Activated naive CD8-positive, alpha-beta T cell treated with anti-CD3 and anti-CD28 coated beads for 36 hours (primary cell): ENCODE measurements around the gene PRLH. TPM values are rescaled to one million over a fixed set of nuclear protein-coding genes. Genes with fewer than 3 reads are reported as not detected.

Experiments
- DNase-seq: peaks from one replicate; pipeline ENCODE4 v3.0.0; 2021
- H3K27ac Mint-ChIP-seq: one replicate; pipeline ENCODE4 v1.8.0; 2022; ENCODE audit warnings: mild to moderate bottlenecking, moderate library complexity, mixed read lengths
- H3K27me3 Mint-ChIP-seq: one replicate; pipeline ENCODE4 v1.8.0; 2022; ENCODE audit warnings: mild to moderate bottlenecking, mixed read lengths
- H3K36me3 Mint-ChIP-seq: one replicate; pipeline ENCODE4 v1.8.0; 2021; ENCODE audit warnings: mild to moderate bottlenecking, mixed read lengths
- H3K4me1 Mint-ChIP-seq: one replicate; pipeline ENCODE4 v1.8.0; 2021; ENCODE audit warnings: mixed read lengths
- H3K4me3 Mint-ChIP-seq: one replicate; pipeline ENCODE4 v1.8.0; 2022; ENCODE audit warnings: mild to moderate bottlenecking, moderate library complexity, mixed read lengths
- H3K9me3 Mint-ChIP-seq: one replicate; pipeline ENCODE4 v1.8.0; 2022; ENCODE audit warnings: mixed read lengths
- total RNA-seq, 2 experiments: library from RNA; stranded (reverse); gene quantifications; one replicate each; pipeline ENCODE4 v1.2.3, GENCODE V29; 2021

The PRLH gene
- not detected for total RNA-seq

DNA sequence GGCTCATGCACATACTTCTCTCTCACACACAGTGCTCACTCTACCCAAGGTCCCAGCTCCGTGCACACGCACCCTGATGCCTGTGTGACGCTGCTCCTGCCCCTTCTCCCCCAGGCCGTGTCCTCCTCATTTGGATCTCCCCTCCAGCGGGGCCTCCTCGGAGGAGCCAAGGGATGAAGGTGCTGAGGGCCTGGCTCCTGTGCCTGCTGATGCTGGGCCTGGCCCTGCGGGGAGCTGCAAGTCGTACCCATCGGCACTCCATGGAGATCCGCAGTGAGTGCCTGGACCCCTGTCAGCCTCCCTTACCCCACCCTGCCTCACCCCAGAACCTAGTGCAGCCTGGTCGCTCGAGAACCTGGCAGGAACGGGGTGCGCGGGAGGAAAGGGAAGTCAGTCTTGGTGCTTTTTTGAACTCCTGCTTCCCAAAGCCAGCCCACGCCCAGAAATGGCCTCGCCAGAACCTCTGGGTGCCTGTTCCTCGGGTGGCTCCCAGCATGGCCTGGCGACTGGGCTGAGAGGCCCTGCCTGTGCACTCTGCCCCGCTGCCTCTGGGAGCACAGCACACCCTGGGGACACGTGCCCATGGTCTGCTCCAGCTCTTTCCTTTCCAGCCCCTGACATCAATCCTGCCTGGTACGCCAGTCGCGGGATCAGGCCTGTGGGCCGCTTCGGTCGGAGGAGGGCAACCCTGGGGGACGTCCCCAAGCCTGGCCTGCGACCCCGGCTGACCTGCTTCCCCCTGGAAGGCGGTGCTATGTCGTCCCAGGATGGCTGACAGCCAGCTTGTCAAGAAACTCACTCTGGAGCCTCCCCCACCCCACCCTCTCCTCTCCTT lies at the start of gene PRLH:
Gene PRLH (plus strand): TSS at position 174 of the 835 bp plus-strand sequence. CDS start 0 bp downstream, at position 174.
- no peak for DNase-seq
- no peaks in the 10 kb centered on the region for H3K36me3 Mint-ChIP-seq
- H3K27me3 Mint-ChIP-seq = no peaks in the 10 kb centered on the region
- H3K9me3 Mint-ChIP-seq = no peaks in the 10 kb centered on the region
- H3K27ac Mint-ChIP-seq = no peak within 1 kb of the TSS
- H3K4me3 Mint-ChIP-seq = no peak within 1 kb of the TSS
- H3K4me1 Mint-ChIP-seq = no peaks in the 10 kb centered on the region

GRCh38 chr2:237517163-237517562 lies 49.2 kb upstream of the PRLH start:
- H3K9me3 Mint-ChIP-seq = no peaks in the 10 kb centered on the region
- no peak for DNase-seq
- H3K27ac Mint-ChIP-seq = no peak overlapping the region
- H3K4me1 Mint-ChIP-seq = no peaks in the 10 kb centered on the region
- H3K36me3 Mint-ChIP-seq = no peaks in the 10 kb centered on the region
- no peak overlapping the region for H3K4me3 Mint-ChIP-seq
- no peaks in the 10 kb centered on the region for H3K27me3 Mint-ChIP-seq

GRCh38 chr2:237517990-237518389 lies 48.4 kb upstream of the PRLH start:
- H3K9me3 Mint-ChIP-seq = no peaks in the 10 kb centered on the region
- H3K27ac Mint-ChIP-seq = no peak overlapping the region
- H3K27me3 Mint-ChIP-seq = no peaks in the 10 kb centered on the region
- no peaks in the 10 kb centered on the region for H3K36me3 Mint-ChIP-seq
- H3K4me3 Mint-ChIP-seq = no peak overlapping the region
- H3K4me1 Mint-ChIP-seq = no peaks in the 10 kb centered on the region
- no peak for DNase-seq

DNA sequence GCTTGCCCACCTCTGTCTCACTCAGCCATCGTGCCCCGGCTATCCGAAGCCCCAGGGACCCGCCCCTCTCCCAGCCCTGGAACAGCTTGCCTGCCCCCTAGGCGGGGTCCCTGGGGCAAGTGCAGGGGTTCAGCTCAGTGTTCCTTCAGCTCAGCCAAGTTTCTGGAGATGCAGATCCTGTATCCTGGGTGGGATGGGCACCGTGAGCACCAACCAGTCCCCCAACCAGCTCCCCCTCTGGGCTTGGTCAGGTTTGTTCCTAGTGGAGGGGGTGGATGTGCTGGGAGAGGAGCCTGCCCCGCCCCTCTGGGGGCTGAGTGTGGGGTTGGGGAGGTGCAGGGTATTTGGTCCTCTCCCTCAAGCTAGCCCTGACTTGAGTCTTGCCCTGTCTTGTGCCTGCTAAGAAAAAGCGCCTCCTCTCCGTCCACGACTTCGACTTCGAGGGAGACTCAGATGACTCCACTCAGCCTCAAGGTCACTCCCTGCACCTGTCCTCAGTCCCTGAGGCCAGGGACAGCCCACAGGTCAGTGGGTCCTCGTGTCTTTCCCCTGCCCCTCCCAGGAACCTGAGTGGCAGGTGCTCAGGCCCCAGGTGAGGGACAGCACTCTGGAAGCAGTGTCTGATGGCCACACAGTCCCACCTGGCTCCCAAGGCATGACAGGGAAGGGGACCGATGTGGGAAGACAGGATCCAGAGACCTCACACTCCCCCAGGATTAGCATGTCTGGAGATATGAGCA lies 46.7 kb upstream of the PRLH start:
- Mint-ChIP-seq H3K36me3 (no peaks in the 10 kb centered on the region), H3K27me3 (no peaks in the 10 kb centered on the region), H3K27ac (no peak overlapping the region), H3K4me1 (no peaks in the 10 kb centered on the region), H3K9me3 (no peaks in the 10 kb centered on the region), H3K4me3 (no peak overlapping the region)
- no peak for DNase-seq

DNA sequence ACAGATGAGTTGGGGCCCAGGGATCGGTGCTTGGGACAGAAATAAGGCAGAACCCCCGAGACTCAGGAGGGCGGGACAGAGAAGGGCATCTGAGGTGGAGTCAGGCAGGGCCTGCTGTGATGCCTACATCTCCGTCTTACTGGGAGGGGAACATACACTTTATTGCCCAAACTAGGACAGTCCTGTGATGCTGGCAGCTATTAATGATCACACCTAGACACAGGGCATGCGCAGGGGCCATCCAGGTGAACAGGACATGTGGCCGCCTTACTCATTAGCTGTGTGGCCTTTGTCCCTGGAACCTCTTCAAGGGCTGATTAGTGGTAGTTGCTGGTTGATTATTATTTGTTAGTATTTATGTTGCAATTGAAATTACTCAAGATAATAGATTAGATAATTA lies 46.1 kb upstream of the PRLH start:
- Mint-ChIP-seq H3K9me3 (no peaks in the 10 kb centered on the region), H3K36me3 (no peaks in the 10 kb centered on the region), H3K27me3 (no peaks in the 10 kb centered on the region), H3K27ac (no peak overlapping the region), H3K4me1 (no peaks in the 10 kb centered on the region), H3K4me3 (no peak overlapping the region)
- no peak for DNase-seq

GRCh38 chr2:237524631-237525030 lies 41.7 kb upstream of the PRLH start:
- Mint-ChIP-seq H3K27ac (no peak overlapping the region), H3K36me3 (no peaks in the 10 kb centered on the region), H3K27me3 (no peaks in the 10 kb centered on the region), H3K9me3 (no peaks in the 10 kb centered on the region), H3K4me1 (no peaks in the 10 kb centered on the region), H3K4me3 (no peak overlapping the region)
- no peak for DNase-seq

DNA sequence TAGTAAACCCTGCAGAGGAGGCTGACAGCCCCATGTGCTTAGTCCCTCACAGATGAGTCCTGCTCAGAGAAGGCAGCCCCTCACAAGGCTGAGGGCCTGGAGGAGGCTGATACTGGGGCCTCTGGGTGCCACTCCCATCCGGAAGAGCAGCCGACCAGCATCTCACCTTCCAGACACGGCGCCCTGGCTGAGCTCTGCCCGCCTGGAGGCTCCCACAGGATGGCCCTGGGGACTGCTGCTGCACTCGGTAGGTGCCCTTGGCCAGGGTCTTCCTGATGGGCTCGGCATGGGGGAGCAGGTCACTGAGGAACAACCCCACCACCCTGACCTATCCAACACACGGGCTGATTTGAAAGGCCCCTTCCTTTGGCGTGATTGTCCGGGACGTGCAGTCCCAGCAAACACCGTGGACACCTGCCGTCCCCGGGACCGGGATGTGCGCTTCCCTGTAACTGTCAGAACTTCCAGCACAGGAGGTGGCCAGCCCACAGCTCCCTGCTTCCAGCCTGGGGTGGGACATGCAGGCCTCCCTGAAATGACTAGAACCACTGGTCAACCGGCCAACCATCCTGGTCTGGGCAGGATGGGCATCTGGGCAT lies 40.7 kb upstream of the PRLH start:
- Mint-ChIP-seq H3K36me3 (no peaks in the 10 kb centered on the region), H3K4me1 (no peaks in the 10 kb centered on the region), H3K27ac (no peak overlapping the region), H3K4me3 (no peak overlapping the region), H3K27me3 (no peaks in the 10 kb centered on the region), H3K9me3 (no peaks in the 10 kb centered on the region)
- DNase-seq = no peak

GRCh38 chr2:237527233-237527632 lies 39.1 kb upstream of the PRLH start:
- H3K4me3 Mint-ChIP-seq = no peak overlapping the region

DNA sequence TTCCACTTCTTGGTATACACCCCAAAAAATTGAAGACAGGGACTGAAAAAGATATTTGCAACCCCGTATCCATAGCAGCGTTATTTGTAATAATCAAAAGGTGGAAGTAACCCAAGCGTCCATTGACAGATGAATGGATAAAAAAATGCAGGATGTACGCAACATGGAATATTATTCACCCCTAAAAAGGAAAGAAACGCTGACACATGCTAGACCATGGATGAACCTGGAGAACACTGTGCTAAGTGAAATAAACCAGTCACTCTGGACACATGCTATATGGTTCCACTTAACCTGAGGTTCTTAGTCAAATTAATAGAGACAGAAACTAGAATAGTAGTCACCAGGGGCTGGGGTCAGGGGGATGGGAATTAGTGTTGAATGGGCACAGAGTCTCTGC lies 38.6 kb upstream of the PRLH start:
- no peak overlapping the region for H3K27ac Mint-ChIP-seq
- DNase-seq = no peak
- no peaks in the 10 kb centered on the region for H3K9me3 Mint-ChIP-seq
- H3K27me3 Mint-ChIP-seq = no peaks in the 10 kb centered on the region
- H3K4me1 Mint-ChIP-seq = no peaks in the 10 kb centered on the region
- no peak overlapping the region for H3K4me3 Mint-ChIP-seq
- no peaks in the 10 kb centered on the region for H3K36me3 Mint-ChIP-seq

More at GRCh38 chr2:237527233-237527632, 39.1 kb upstream of the PRLH start:
- Mint-ChIP-seq H3K36me3 (no peaks in the 10 kb centered on the region), H3K4me1 (no peaks in the 10 kb centered on the region), H3K9me3 (no peaks in the 10 kb centered on the region), H3K27ac (no peak overlapping the region), H3K27me3 (no peaks in the 10 kb centered on the region)
- DNase-seq = no peak

GRCh38 chr2:237529452-237530402 lies 36.6 kb upstream of the PRLH start:
- no peaks in the 10 kb centered on the region for H3K9me3 Mint-ChIP-seq
- H3K27me3 Mint-ChIP-seq = no peaks in the 10 kb centered on the region
- no peak for DNase-seq
- H3K4me3 Mint-ChIP-seq = no peak overlapping the region
- H3K4me1 Mint-ChIP-seq = no peaks in the 10 kb centered on the region
- H3K27ac Mint-ChIP-seq = no peak overlapping the region
- H3K36me3 Mint-ChIP-seq = no peaks in the 10 kb centered on the region

- H3K27ac Mint-ChIP-seq = no peak overlapping the region
- no peak overlapping the region for H3K4me3 Mint-ChIP-seq
- no peak for DNase-seq
- no peaks in the 10 kb centered on the region for H3K27me3 Mint-ChIP-seq
- H3K9me3 Mint-ChIP-seq = no peaks in the 10 kb centered on the region
- H3K4me1 Mint-ChIP-seq = no peaks in the 10 kb centered on the region
- H3K36me3 Mint-ChIP-seq = no peaks in the 10 kb centered on the region
These were observed 35.6 kb upstream of the PRLH start for GRCh38 chr2:237530472-237531433.

DNA sequence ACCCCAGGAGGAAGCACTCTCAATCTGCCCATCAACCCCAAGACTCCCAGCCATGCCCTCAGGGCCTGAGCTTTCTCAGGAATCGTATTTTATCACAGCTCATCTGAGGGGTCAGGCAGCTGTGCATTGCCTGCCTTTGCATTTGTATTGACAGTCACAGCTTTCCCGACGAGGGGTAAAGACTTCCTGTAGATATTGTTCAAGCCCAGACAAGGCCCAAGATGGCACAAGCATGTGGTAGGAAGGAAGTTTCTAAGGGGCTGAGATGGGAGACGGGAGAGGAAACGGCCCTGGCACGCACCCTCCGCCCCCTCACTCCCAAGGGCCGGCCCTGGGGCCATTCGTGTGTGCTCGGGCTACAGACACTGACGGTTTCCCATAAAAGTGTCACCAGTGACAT lies 34.2 kb upstream of the PRLH start:
- H3K27me3 Mint-ChIP-seq = no peaks in the 10 kb centered on the region

DNA sequence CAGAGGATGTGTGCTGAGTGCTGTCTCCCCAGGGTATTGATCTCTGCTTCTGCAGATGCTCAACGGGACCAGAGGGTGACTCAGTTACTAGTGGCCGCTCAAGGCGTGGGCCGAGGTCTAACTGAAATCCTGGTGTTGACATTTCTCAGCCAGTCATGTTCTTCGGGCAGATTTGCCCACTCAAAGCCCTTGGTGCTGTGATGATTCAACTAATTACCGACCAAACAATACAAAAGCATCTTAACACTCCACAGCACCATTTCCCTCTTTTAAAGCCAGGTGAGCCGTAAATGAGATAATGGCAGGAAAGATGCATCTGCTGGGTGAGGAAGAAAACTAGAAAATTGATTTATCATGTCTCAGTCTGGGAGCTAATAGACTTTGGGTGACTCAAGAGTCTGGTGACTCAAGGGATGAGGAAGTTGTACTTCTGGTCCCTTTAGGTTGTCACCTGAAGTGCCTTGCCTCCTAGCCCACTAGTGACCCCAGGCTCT lies 32.7 kb upstream of the PRLH start:
- Mint-ChIP-seq H3K36me3 (no peaks in the 10 kb centered on the region), H3K4me1 (no peaks in the 10 kb centered on the region), H3K27ac (no peak overlapping the region), H3K27me3 (no peaks in the 10 kb centered on the region), H3K9me3 (no peaks in the 10 kb centered on the region), H3K4me3 (no peak overlapping the region)
- no peak for DNase-seq

More for the DNA sequence above, 34.2 kb upstream of the PRLH start:
- Mint-ChIP-seq H3K9me3 (no peaks in the 10 kb centered on the region), H3K4me3 (no peak overlapping the region), H3K27ac (no peak overlapping the region), H3K4me1 (no peaks in the 10 kb centered on the region), H3K36me3 (no peaks in the 10 kb centered on the region)
- no peak for DNase-seq
